Body of pancreas (tissue), 4 donors: ENCODE measurements around the gene BCL6. TPM values are rescaled to one million over a fixed set of nuclear protein-coding genes. Genes with fewer than 3 reads are reported as not detected.

Experiments used
- ATAC-seq: fragments of 150-250 bp; one replicate; pipeline ENCODE4 v1.9.1; 2016
- DNase-seq, 4 donors: peaks; one replicate each; pipeline ENCODE4 v3.0.0-alpha.2; 2019
- H3K27ac ChIP-seq, 4 donors: fragments of 200-600 bp; sonication (generic); 1 replicate in 3 of 4; 2 replicates in 1 of 4; pipeline versions ENCODE4 v1.5.1 to v1.6.1; 2016 to 2019; ENCODE audit warnings: mild to moderate bottlenecking in 1 of 4, mixed read lengths in 1 of 4, moderate library complexity in 1 of 4
- H3K27me3 ChIP-seq, 2 donors: fragments of 200-600 bp; sonication (generic); one replicate each; pipeline ENCODE4 v1.6.0; 2016; ENCODE audit warnings: mild to moderate bottlenecking in 1 of 2
- H3K36me3 ChIP-seq, 2 donors: fragments of 200-600 bp; sonication (generic); replicated peaks in 1 of 2; 2 replicates each; pipeline ENCODE4 v1.5.1; 2016; ENCODE audit warnings: low read depth in 2 of 2; ENCODE audit not compliant: insufficient read depth in 1 of 2
- H3K4me1 ChIP-seq: fragments of 200-600 bp; sonication (generic); one replicate; pipeline ENCODE4 v1.6.0; 2016
- H3K4me3 ChIP-seq, 2 donors: fragments of 200-600 bp; sonication (generic); 1 replicate in 1 of 2; 2 replicates in 1 of 2; pipeline ENCODE4 v1.5.1; 2016 to 2019
- H3K9me3 ChIP-seq, 3 donors: fragments of 200-600 bp; sonication (generic); 1 replicate in 2 of 3; 2 replicates in 1 of 3; pipeline ENCODE4 v1.5.1; 2016
- CTCF ChIP-seq, 7 experiments: fragments of 450-650 bp in 4 of 7; fragments of 200-600 bp in 3 of 7; sonication (generic) in 3 of 7; IDR thresholded peaks; one replicate each; pipeline ENCODE4 v1.5.1; 2016 to 2019; ENCODE audit warnings: antibody characterized with exemption in 7 of 7
- POLR2A ChIP-seq, 3 donors: fragments of 450-650 bp; IDR thresholded peaks; one replicate each; pipeline ENCODE4 v1.6.1; 2016; ENCODE audit warnings: antibody characterized with exemption in 3 of 3, mild to moderate bottlenecking in 2 of 3
- WGBS, 2 donors: methylation state at CpG; one replicate each; pipeline ENCODE4 v1.1.5; 2017; 5-methylcytosine and 5-hydroxymethylcytosine counted together
- intact Hi-C: fragments of 100-400 bp; cut with DNase I; formaldehyde crosslinking; loops from one replicate; pipeline ENCODE4 v1.15.1; 2023
- total RNA-seq, 2 donors: library from RNA; depleted of rRNA; stranded (reverse); fragments of >200 nt; gene quantifications; one replicate each; pipeline ENCODE4 v1.1.0, GENCODE V29; 2016

The BCL6 gene
- total RNA-seq, 2 donors from 2014 or later, result 45.7 to 53.4 TPM

- H3K4me3 ChIP-seq, result no peak overlapping the region
- TF ChIP-seq POLR2A (IDR thresholded peaks at IDR 0.05), result no peak
- peak in 5 of 7 experiments; percentile 38 to 52 (median 47) for TF ChIP-seq CTCF (IDR thresholded peaks at IDR 0.05)
- 17 to 32% methylated on average over 5 of the region's 5 CpGs for WGBS, 2 donors
- DNase-seq, result peak; percentile 20 to 45 (median 32)
- H3K4me1 ChIP-seq, result peaks cover 8% of the 10 kb centered on the region
- H3K36me3 ChIP-seq, result no peaks in the 10 kb centered on the region
- no peaks in the 10 kb centered on the region for H3K9me3 ChIP-seq
- no peaks in the 10 kb centered on the region for H3K27me3 ChIP-seq
- no peak overlapping the region for H3K27ac ChIP-seq
- intact Hi-C loops, result no loop called here
- peak; percentile 45 for ATAC-seq
These were observed 66.5 kb downstream of the BCL6 start for GRCh38 chr3:187678726-187679268.

- H3K4me3 ChIP-seq, result no peak overlapping the region
- H3K36me3 ChIP-seq, result no peaks in the 10 kb centered on the region
- ATAC-seq, result no peak
- no peak overlapping the region for H3K27ac ChIP-seq
- H3K27me3 ChIP-seq, result no peaks in the 10 kb centered on the region
- WGBS, 2 donors, result 10 to 19% methylated on average over 1 of the region's 1 CpG
- no peak for DNase-seq
- no peak for TF ChIP-seq CTCF (IDR thresholded peaks at IDR 0.05)
- no peak for TF ChIP-seq POLR2A (IDR thresholded peaks at IDR 0.05)
- H3K9me3 ChIP-seq, result no peaks in the 10 kb centered on the region
- intact Hi-C loops, result no loop called here
- peaks cover 8% of the 10 kb centered on the region for H3K4me1 ChIP-seq
These were observed 67.7 kb downstream of the BCL6 start for GRCh38 chr3:187677604-187678003.

- Histone ChIP-seq H3K36me3 (no peaks in the 10 kb centered on the region), H3K27me3 (no peaks in the 10 kb centered on the region), H3K27ac (no peak overlapping the region), H3K4me3 (no peak overlapping the region), H3K9me3 (no peaks in the 10 kb centered on the region), H3K4me1 (no peaks in the 10 kb centered on the region)
- 37 to 56% methylated on average over 3 of the region's 3 CpGs for WGBS, 2 donors
- intact Hi-C loops, result no loop called here
- no peak for ATAC-seq
- no peak for TF ChIP-seq POLR2A (IDR thresholded peaks at IDR 0.05)
- no peak for TF ChIP-seq CTCF (IDR thresholded peaks at IDR 0.05)
- DNase-seq, result no peak
These were observed 72.3 kb downstream of the BCL6 start for GRCh38 chr3:187673012-187673411.

Other genes starting within 250 kb of the BCL6 start
- 100 to 1,000 TPM; 482 to 738 TPM for gene SST, start 75.1 kb downstream of the BCL6 start, total RNA-seq
- gene RTP2, start 42.9 kb downstream of the BCL6 start, total RNA-seq, result not detected